H1 (cell line): Measurements from ENCODE around the gene TP73. TPM values are rescaled to one million over a fixed set of nuclear protein-coding genes. Genes with fewer than 3 reads are reported as not detected.

Experiments used
- CTCF ChIA-PET: fragments of 300-600 bp; sonication (Branson Sonifier 250); formaldehyde crosslinking; loops from one replicate; lab custom pipeline; 2021; ENCODE audit not compliant: partially characterized antibody; lab: Charles Lee
- POLR2A ChIA-PET: fragments of 300-600 bp; sonication (Branson Sonifier 250); formaldehyde crosslinking; loops from one replicate; lab custom pipeline; 2021; ENCODE audit warnings: inconsistent platforms; ENCODE audit not compliant: partially characterized antibody; lab: Charles Lee
- DNase-seq, 2 experiments: peaks; one replicate each; pipeline versions ENCODE4 v3.0.0 to v3.0.0-alpha.2; 2010 to 2022; ENCODE audit warnings: low spot score in 2 of 2, low read depth in 1 of 2, mixed read lengths in 1 of 2
- FAIRE-seq: peaks from 2 replicates; lab custom pipeline; 2011; peaks lifted over from hg19 to GRCh38; lab: Jason Lieb, UNC
- H2AFZ ChIP-seq: 2 replicates; pipeline ENCODE4 v1.8.1; 2012; ENCODE audit warnings: low read length, inconsistent platforms
- H2AK5ac ChIP-seq: 2 replicates; pipeline ENCODE4 v1.6.1; 2013; ENCODE audit warnings: low read depth, low read length
- H2BK120ac ChIP-seq: replicated peaks from 2 replicates; pipeline ENCODE3; 2013; ENCODE audit warnings: low read depth, low read length, inconsistent platforms
- H2BK12ac ChIP-seq: 2 replicates; pipeline ENCODE4 v1.6.1; 2013; ENCODE audit warnings: low read depth, low read length
- H2BK15ac ChIP-seq: 2 replicates; pipeline ENCODE4 v1.6.1; 2013; ENCODE audit warnings: low read length
- H2BK20ac ChIP-seq: 2 replicates; pipeline ENCODE4 v1.6.1; 2013; ENCODE audit warnings: low read length
- H2BK5ac ChIP-seq: 2 replicates; pipeline ENCODE4 v1.6.1; 2013; ENCODE audit warnings: low read depth, low read length
- H3K14ac ChIP-seq: 2 replicates; pipeline ENCODE4 v1.6.1; 2013; ENCODE audit warnings: inconsistent platforms; ENCODE audit not compliant: insufficient read length
- H3K18ac ChIP-seq: 2 replicates; pipeline ENCODE4 v1.6.1; 2013; ENCODE audit warnings: low read length; ENCODE audit errors: extremely low read depth
- H3K23ac ChIP-seq: 2 replicates; pipeline ENCODE4 v1.6.1; 2013; ENCODE audit warnings: inconsistent platforms; ENCODE audit not compliant: insufficient read length
- H3K23me2 ChIP-seq: 2 replicates; pipeline ENCODE4 v1.6.1; 2013; ENCODE audit warnings: low read depth, low read length
- H3K27ac ChIP-seq: 2 replicates; pipeline ENCODE4 v1.6.1; 2011; ENCODE audit warnings: low read depth, low read length, inconsistent platforms
- H3K27me3 ChIP-seq, 4 experiments: replicated peaks in 1 of 4; 1 replicate in 1 of 4; 2 replicates in 3 of 4; pipeline versions ENCODE4 v1.6.1 to v1.8.1; 2011 to 2013; ENCODE audit warnings: low read length in 3 of 4, mild to moderate bottlenecking in 3 of 4, inconsistent platforms in 2 of 4, mixed read lengths in 2 of 4, moderate library complexity in 1 of 4; ENCODE audit not compliant: control insufficient read depth in 3 of 4, insufficient read depth in 3 of 4; ENCODE audit errors: extremely low read depth in 1 of 4
- H3K36me3 ChIP-seq, 4 experiments: 2 replicates each; pipeline versions ENCODE4 v1.6.1 to v1.8.1; 2011 to 2013; ENCODE audit warnings: mild to moderate bottlenecking in 4 of 4, low read length in 3 of 4, moderate library complexity in 2 of 4, control low read depth in 1 of 4, inconsistent platforms in 1 of 4; ENCODE audit not compliant: insufficient read depth in 4 of 4, control insufficient read depth in 2 of 4
- H3K4ac ChIP-seq: replicated peaks from 2 replicates; pipeline ENCODE3; 2013; ENCODE audit warnings: low read length, low read depth, mixed read lengths, inconsistent platforms; ENCODE audit not compliant: insufficient read length
- H3K4me1 ChIP-seq, 4 experiments: replicated peaks in 1 of 4; 1 replicate in 1 of 4; 2 replicates in 3 of 4; pipeline versions ENCODE4 v1.6.1 to v1.8.1; 2011 to 2013; ENCODE audit warnings: low read length in 3 of 4, inconsistent platforms in 2 of 4, mixed read lengths in 1 of 4; ENCODE audit not compliant: insufficient read depth in 4 of 4, control insufficient read depth in 3 of 4
- H3K4me2 ChIP-seq, 2 experiments: 2 replicates each; pipeline versions ENCODE4 v1.6.1 to v1.8.1; 2011 to 2013; ENCODE audit warnings: low read depth in 2 of 2, low read length in 2 of 2, control low read depth in 1 of 2, inconsistent platforms in 1 of 2, mild to moderate bottlenecking in 1 of 2; ENCODE audit not compliant: insufficient read depth in 1 of 2
- H3K4me3 ChIP-seq, 4 experiments: fragments of 200-600, 300-600 bp in 1 of 4; sonication (generic), shearing (Covaris generic), sonication (Bioruptor Twin) in 1 of 4; 2 replicates each; pipeline versions ENCODE4 v1.5.1 to v1.8.1; 2011 to 2016; ENCODE audit warnings: low read length in 4 of 4, low read depth in 3 of 4, control low read depth in 2 of 4, inconsistent platforms in 2 of 4, mild to moderate bottlenecking in 2 of 4, mixed read lengths in 1 of 4, moderate library complexity in 1 of 4; ENCODE audit not compliant: insufficient read depth in 2 of 4; ENCODE audit errors: extremely low read depth in 1 of 4
- H3K56ac ChIP-seq: replicated peaks from 2 replicates; pipeline ENCODE3; 2013; ENCODE audit warnings: low read depth, mild to moderate bottlenecking, mixed read lengths, low read length, inconsistent platforms; ENCODE audit not compliant: insufficient read length
- H3K79me1 ChIP-seq: 2 replicates; pipeline ENCODE4 v1.6.1; 2013; ENCODE audit warnings: low read depth, low read length, control low read depth
- H3K79me2 ChIP-seq, 2 experiments: 2 replicates each; pipeline versions ENCODE4 v1.6.1 to v1.8.1; 2012 to 2013; ENCODE audit warnings: low read length in 2 of 2, mild to moderate bottlenecking in 2 of 2, inconsistent platforms in 1 of 2; ENCODE audit not compliant: insufficient read depth in 2 of 2, control insufficient read depth in 1 of 2
- H3K9ac ChIP-seq, 4 experiments: replicated peaks in 1 of 4; 1 replicate in 1 of 4; 2 replicates in 3 of 4; pipeline versions ENCODE4 v1.6.1 to v1.8.1; 2011 to 2013; ENCODE audit warnings: low read depth in 3 of 4, low read length in 3 of 4, control low read depth in 2 of 4, mild to moderate bottlenecking in 2 of 4, moderate library complexity in 2 of 4, inconsistent platforms in 1 of 4; ENCODE audit errors: extremely low read depth in 1 of 4
- H3K9me3 ChIP-seq, 2 experiments: 2 replicates each; pipeline versions ENCODE4 v1.6.1 to v1.8.1; 2012 to 2013; ENCODE audit warnings: mild to moderate bottlenecking in 2 of 2, moderate library complexity in 2 of 2, control low read depth in 1 of 2, inconsistent platforms in 1 of 2, low read depth in 1 of 2, low read length in 1 of 2, mixed read lengths in 1 of 2; ENCODE audit not compliant: insufficient read depth in 2 of 2
- H4K20me1 ChIP-seq, 2 experiments: replicated peaks in 1 of 2; 2 replicates each; pipeline versions ENCODE3 to v1.8.1; 2011 to 2013; ENCODE audit warnings: inconsistent platforms in 2 of 2, low read length in 2 of 2, mild to moderate bottlenecking in 1 of 2; ENCODE audit not compliant: insufficient read depth in 2 of 2, control insufficient read depth in 1 of 2
- H4K5ac ChIP-seq: 2 replicates; pipeline ENCODE4 v1.6.1; 2013; ENCODE audit warnings: low read length, low read depth, mixed read lengths, inconsistent platforms; ENCODE audit not compliant: insufficient read length
- H4K8ac ChIP-seq: 2 replicates; pipeline ENCODE4 v1.8.0; 2013; ENCODE audit warnings: mild to moderate bottlenecking, moderate library complexity, low read length, inconsistent platforms; ENCODE audit not compliant: insufficient read depth; ENCODE audit errors: extremely low read depth
- H4K91ac ChIP-seq: replicated peaks from 2 replicates; pipeline ENCODE3; 2013; ENCODE audit warnings: low read length, mixed read lengths, inconsistent platforms; ENCODE audit not compliant: insufficient read length
- RAD21 ChIP-seq, 2 experiments: IDR thresholded peaks in 1 of 2; conservative IDR thresholded peaks in 1 of 2; 2 replicates each; pipeline ENCODE4 v1.6.1; 2011; ENCODE audit warnings: low read depth in 2 of 2, low read length in 2 of 2, improper control_type of control experiment in 1 of 2, inconsistent platforms in 1 of 2, mild to moderate bottlenecking in 1 of 2, moderate library complexity in 1 of 2
- SAP30 ChIP-seq: fragments of 300-600 bp; sonication (generic); IDR thresholded peaks from 2 replicates; pipeline ENCODE4 v1.7.1; 2012; ENCODE audit warnings: low read length, moderate library complexity, mild to moderate bottlenecking, inconsistent platforms; ENCODE audit not compliant: insufficient read depth, insufficient replicate concordance
- SP4 ChIP-seq: IDR thresholded peaks from 2 replicates; pipeline ENCODE4 v1.6.1; 2012; ENCODE audit warnings: low read length, inconsistent platforms
- SUZ12 ChIP-seq: fragments of 200-600 bp; sonication (generic); IDR thresholded peaks from 2 replicates; pipeline ENCODE4 v1.6.1; 2012; ENCODE audit warnings: mild to moderate bottlenecking, inconsistent platforms, low read length, moderate library complexity, mixed read lengths
- TCF12 ChIP-seq: IDR thresholded peaks from 2 replicates; pipeline ENCODE4 v1.6.1; 2011; ENCODE audit warnings: low read depth, mild to moderate bottlenecking, low read length
- WGBS, 2 experiments: shearing (Covaris generic) in 1 of 2; methylation state at CpG; one replicate each; pipeline versions ENCODE4 v1.1.6 to v1.1.7; 2013 to 2015; ENCODE audit warnings: low lambda C conversion rate in 2 of 2, mixed read lengths in 2 of 2, inconsistent platforms in 1 of 2, low coverage in 1 of 2, missing lambda C conversion rate in 1 of 2; ENCODE audit not compliant: insufficient replicate concordance in 2 of 2, insufficient coverage in 1 of 2, insufficient read length in 1 of 2; ENCODE audit errors: extremely low coverage in 1 of 2, missing lambda C conversion rate in 1 of 2; 5-methylcytosine and 5-hydroxymethylcytosine counted together
- polyA plus RNA-seq, 7 experiments: library from polyadenylated mRNA; depleted of rRNA in 3 of 7; stranded (reverse) in 5 of 7; unstranded in 2 of 7; fragments of >200 nt in 5 of 7; fragments of 200-250 nt in 2 of 7; gene quantifications; 1 replicate in 5 of 7; 2 replicates in 1 of 7; 4 replicates in 1 of 7; pipeline versions ENCODE4 v1.2.1 to v1.2.3, GENCODE V29; 2011 to 2013; ENCODE audit warnings: missing spikeins in 2 of 7, mixed read lengths in 2 of 7
- total RNA-seq: library from RNA; stranded (reverse); fragmentation: NEBNext Ultra II Directional; extraction: Animal tissue kit (Norgen Biotek cat#: 25700); gene quantifications from 2 replicates; pipeline ENCODE4 v1.2.1, GENCODE V29; 2021
- TF ChIP-seq, protein P1 (sequence below): IDR thresholded peaks from 2 replicates; pipeline ENCODE4 v1.6.1; 2011; ENCODE audit warnings: low read depth, mild to moderate bottlenecking, low read length; ENCODE audit not compliant: insufficient read depth

The TP73 gene
- total and polyA plus RNA-seq, 2 of the 8 experiments (the other 6 are each of a cell fraction or from before 2014, with no cell fraction given): 2.6 to 3.1 TPM

GRCh38 chr1:3750741-3751140 lies 98.4 kb downstream of the TP73 start:
- H3K4me2 ChIP-seq: no peak overlapping the region
- no peak overlapping the region for H3K14ac ChIP-seq
- H2BK15ac ChIP-seq: no peak overlapping the region
- H3K18ac ChIP-seq: no peak overlapping the region
- H2BK5ac ChIP-seq: no peak overlapping the region
- no peak overlapping the region for H3K23ac ChIP-seq
- no peak overlapping the region for H2BK20ac ChIP-seq
- ChIA-PET POLR2A (no interaction called here), CTCF (no interaction called here)
- peaks cover 4% of the 10 kb centered on the region; the same call in 1 of the 2 replicates for H3K79me1 ChIP-seq
- peaks cover 0 to 3% (median 0%) of the 10 kb centered on the region in 4 experiments; a peak in 5 of 7 replicates for H3K27me3 ChIP-seq
- H2BK120ac ChIP-seq: no peak overlapping the region
- H4K91ac ChIP-seq: no peak overlapping the region
- FAIRE-seq (no peak), DNase-seq (no peak)
- no peak for TF ChIP-seq TCF12
- TF ChIP-seq SUZ12: no peak
- TF ChIP-seq SP4: no peak
- TF ChIP-seq SAP30: no peak
- TF ChIP-seq RAD21 (IDR thresholded peaks at IDR 0.05 in 1 of 2, conservative IDR thresholded peaks at IDR 0.05 in 1 of 2; ENCODE audit: low read depth in 2 of 2, low read length in 2 of 2): no peak
- TF ChIP-seq, protein P1, sequence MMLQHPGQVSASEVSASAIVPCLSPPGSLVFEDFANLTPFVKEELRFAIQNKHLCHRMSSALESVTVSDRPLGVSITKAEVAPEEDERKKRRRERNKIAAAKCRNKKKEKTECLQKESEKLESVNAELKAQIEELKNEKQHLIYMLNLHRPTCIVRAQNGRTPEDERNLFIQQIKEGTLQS: no peak
- H3K4ac ChIP-seq: no peak overlapping the region
- H3K79me2 ChIP-seq: peaks cover 0 to 4% of the 10 kb centered on the region in 2 experiments; a peak in 1 of 4 replicates
- H3K23me2 ChIP-seq: peaks cover 10% of the 10 kb centered on the region
- peaks cover 3 to 5% of the 10 kb centered on the region in 2 experiments for H4K20me1 ChIP-seq
- H4K5ac ChIP-seq: no peak overlapping the region
- H4K8ac ChIP-seq: no peak overlapping the region
- H3K9ac ChIP-seq: no peak overlapping the region
- no peaks in the 10 kb centered on the region for H3K36me3 ChIP-seq
- no peak overlapping the region for H3K27ac ChIP-seq
- 84% methylated on average over 6 of the region's 6 CpGs; no CpG with 5 or more reads in 1 of the 2 experiments for WGBS, 2 experiments
- H2BK12ac ChIP-seq: no peak overlapping the region
- H3K4me3 ChIP-seq: no peak overlapping the region
- H3K4me1 ChIP-seq: peaks cover 0 to 8% (median 6%) of the 10 kb centered on the region in 4 experiments; a peak in 5 of 7 replicates
- H2AK5ac ChIP-seq: no peak overlapping the region
- H2AFZ ChIP-seq: no peak overlapping the region
- H3K56ac ChIP-seq: no peak overlapping the region
- H3K9me3 ChIP-seq: no peaks in the 10 kb centered on the region; a peak in 1 of 4 replicates
